Type B pancreatic cell (in vitro differentiated cells): ENCODE measurements around the gene DGKQ. TPM values are rescaled to one million over a fixed set of nuclear protein-coding genes. Genes with fewer than 3 reads are reported as not detected.
"Not testable (repeated sequence)": the region's sequence is repeated elsewhere in the genome, so short reads cannot be mapped to it uniquely, and the experiment has no call there.

ENCODE experiments used
- DNase-seq: peaks from one replicate; pipeline ENCODE4 v3.0.0; 2021; ENCODE audit warnings: mixed read lengths; ENCODE audit not compliant: unreplicated experiment; ENCODE audit errors: extremely low spot score
- H3K27ac Mint-ChIP-seq: 2 replicates; pipeline ENCODE4 v1.8.0; 2021; ENCODE audit warnings: mild to moderate bottlenecking, mixed read lengths
- H3K27me3 Mint-ChIP-seq: 2 replicates; pipeline ENCODE4 v1.8.0; 2021; ENCODE audit warnings: mixed read lengths
- H3K36me3 Mint-ChIP-seq: 2 replicates; pipeline ENCODE4 v1.8.0; 2021; ENCODE audit warnings: mixed read lengths
- H3K4me1 Mint-ChIP-seq: one replicate; pipeline ENCODE4 v1.8.0; 2021; ENCODE audit warnings: mixed read lengths; ENCODE audit not compliant: unreplicated experiment
- H3K4me3 Mint-ChIP-seq: 2 replicates; pipeline ENCODE4 v1.8.0; 2021; ENCODE audit warnings: mild to moderate bottlenecking, mixed read lengths
- H3K9me3 Mint-ChIP-seq: 2 replicates; pipeline ENCODE4 v1.8.0; 2021; ENCODE audit warnings: mixed read lengths
- total RNA-seq: library from RNA; stranded (reverse); gene quantifications from 2 replicates; pipeline ENCODE4 v1.2.1, GENCODE V29; 2021; ENCODE audit warnings: low replicate concordance
- TF ChIP-seq, protein P1 (sequence below): fragments of 200-600 bp; sonication (generic); conservative IDR thresholded peaks from 2 replicates; pipeline ENCODE4 v1.5.0; 2021; ENCODE audit warnings: antibody characterized with exemption, mild to moderate bottlenecking

Gene DGKQ
- total RNA-seq, 1 donor from 2014 or later: 17.0 TPM

DNA sequence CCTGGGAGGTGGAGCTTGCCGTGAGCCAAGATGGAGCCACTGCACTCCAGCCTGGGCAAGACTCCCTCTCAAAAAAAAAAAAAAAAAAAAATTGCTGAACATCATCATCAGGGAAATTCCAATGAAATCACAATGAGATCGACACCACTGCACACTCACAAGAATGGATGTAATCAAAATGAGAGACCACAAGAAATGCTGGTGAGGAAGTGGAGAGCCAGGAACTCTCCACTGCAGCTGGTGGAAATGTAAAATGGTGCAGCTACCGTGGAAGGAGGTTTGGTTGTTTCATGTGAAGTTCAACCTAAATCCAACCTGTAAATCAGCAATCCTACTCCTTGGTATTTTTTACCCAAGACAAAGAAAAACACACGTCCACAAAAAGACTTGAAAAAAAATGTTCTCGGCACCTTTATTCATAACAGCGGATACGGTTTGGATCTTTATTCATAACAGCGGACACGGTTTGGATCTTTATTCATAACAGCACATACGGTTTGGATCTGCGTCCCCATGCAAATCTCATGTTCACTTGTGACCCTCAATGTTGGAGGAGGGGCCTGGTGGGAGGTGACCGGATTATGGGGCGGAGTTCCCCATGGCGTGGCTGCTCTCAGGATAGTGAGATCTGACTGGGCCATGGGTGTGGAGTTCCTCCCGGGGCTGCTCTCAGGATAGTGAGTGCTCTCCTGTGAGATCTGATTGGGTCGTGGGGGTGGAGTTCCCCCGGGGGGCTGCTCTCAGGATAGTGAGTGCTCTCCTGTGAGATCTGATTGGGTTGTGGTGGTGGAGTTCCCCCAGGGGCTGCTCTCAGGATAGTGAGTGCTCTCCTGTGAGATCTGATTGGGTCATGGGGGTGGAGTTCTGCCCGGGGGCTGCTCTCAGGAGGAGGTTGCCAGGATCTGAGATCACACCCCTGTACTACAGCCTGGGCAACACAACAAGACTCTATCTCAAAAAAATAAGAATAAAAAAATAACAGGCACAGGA is 49.0 kb downstream of the DGKQ start:
- peaks cover 13% of the 10 kb centered on the region for H3K36me3 Mint-ChIP-seq
- TF ChIP-seq, protein P1, sequence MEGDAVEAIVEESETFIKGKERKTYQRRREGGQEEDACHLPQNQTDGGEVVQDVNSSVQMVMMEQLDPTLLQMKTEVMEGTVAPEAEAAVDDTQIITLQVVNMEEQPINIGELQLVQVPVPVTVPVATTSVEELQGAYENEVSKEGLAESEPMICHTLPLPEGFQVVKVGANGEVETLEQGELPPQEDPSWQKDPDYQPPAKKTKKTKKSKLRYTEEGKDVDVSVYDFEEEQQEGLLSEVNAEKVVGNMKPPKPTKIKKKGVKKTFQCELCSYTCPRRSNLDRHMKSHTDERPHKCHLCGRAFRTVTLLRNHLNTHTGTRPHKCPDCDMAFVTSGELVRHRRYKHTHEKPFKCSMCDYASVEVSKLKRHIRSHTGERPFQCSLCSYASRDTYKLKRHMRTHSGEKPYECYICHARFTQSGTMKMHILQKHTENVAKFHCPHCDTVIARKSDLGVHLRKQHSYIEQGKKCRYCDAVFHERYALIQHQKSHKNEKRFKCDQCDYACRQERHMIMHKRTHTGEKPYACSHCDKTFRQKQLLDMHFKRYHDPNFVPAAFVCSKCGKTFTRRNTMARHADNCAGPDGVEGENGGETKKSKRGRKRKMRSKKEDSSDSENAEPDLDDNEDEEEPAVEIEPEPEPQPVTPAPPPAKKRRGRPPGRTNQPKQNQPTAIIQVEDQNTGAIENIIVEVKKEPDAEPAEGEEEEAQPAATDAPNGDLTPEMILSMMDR: no peak
- H3K27ac Mint-ChIP-seq: peak overlapping the region; percentile 54
- DNase-seq: no peak
- no peaks in the 10 kb centered on the region for H3K27me3 Mint-ChIP-seq
- H3K4me1 Mint-ChIP-seq: peaks cover 29% of the 10 kb centered on the region
- no peaks in the 10 kb centered on the region for H3K9me3 Mint-ChIP-seq
- no peak overlapping the region for H3K4me3 Mint-ChIP-seq

DNA sequence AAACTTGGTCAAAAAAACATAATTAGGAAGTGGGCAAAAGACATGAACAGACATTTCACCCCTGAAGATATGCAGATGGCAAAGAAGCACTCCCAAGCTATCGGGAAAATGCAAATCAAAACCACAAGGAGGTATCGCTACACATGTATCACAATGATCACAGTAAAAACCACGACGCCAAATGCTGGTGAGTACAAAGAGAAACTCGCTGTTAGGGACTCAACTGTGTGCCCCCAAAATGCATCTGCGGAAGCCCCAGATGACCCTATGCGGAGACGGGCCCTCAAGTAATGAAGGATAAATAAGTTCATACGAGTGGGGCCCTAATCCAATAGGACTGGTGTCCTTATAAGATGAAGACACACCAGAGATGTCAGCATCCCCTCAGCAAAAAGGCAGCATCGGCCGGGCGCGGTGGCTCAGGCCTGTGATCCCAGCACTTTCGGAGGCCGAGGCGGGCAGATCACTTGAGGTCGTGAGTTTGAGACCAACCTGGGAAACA is 51.5 kb downstream of the DGKQ start:
- Mint-ChIP-seq H3K9me3 (peaks cover 5% of the 10 kb centered on the region), H3K27me3 (no peaks in the 10 kb centered on the region), H3K4me3 (no peak overlapping the region), H3K27ac (peak overlapping the region; percentile 13), H3K4me1 (peaks cover 26% of the 10 kb centered on the region), H3K36me3 (peaks cover 25% of the 10 kb centered on the region)
- DNase-seq: no peak
- TF ChIP-seq, protein P1: no peak

DNA sequence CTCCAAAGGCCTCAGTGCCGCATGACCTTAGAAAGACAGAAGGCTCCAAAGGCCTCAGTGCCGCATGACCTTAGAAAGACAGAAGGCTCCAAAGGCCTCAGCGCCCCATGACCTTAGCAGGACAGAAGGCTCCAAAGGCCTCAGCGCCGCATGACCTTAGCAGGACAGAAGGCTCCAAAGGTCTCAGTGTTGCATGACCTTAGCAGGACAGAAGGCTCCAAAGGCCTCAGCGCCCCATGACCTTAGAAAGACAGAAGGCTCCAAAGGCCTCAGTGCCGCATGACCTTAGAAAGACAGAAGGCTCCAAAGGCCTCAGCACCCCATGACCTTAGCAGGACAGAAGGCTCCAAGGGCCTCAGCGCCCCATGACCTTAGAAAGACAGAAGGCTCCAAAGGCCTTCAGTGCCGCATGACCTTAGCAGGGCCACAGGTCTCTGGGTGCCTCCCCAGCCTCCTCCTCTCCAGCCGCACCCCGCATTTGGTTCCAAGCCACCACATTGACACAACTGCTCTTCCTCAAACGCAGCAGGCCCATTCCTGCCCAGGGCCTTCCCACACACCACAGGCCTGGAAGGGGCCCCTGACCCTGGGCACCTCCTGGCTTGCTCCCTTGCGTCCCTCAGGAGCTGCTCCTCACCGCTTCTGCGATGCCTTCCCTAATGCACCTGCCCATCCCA is 54.2 kb downstream of the DGKQ start:
- H3K36me3 Mint-ChIP-seq: peaks cover 22% of the 10 kb centered on the region
- not testable (repeated sequence) for H3K27me3 Mint-ChIP-seq, H3K27ac Mint-ChIP-seq, H3K4me3 Mint-ChIP-seq, DNase-seq, H3K9me3 Mint-ChIP-seq
- peaks cover 23% of the 10 kb centered on the region for H3K4me1 Mint-ChIP-seq

DNA sequence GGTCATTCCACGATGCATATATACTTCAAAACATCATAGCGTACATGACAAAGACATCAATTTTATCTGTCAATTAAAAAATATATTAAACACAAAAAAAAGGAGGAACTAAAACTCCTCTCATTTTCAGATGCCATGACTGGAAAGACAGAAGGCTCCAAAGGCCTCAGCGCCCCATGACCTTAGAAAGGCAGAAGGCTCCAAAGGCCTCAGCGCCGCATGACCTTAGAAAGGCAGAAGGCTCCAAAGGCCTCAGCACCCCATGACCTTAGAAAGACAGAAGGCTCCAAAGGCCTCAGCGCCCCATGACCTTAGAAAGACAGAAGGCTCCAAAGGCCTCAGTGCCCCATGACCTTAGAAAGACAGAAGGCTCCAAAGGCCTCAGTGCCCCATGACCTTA is 54.8 kb downstream of the DGKQ start:
- peaks cover 22% of the 10 kb centered on the region for H3K36me3 Mint-ChIP-seq
- not testable (repeated sequence) for DNase-seq, H3K4me3 Mint-ChIP-seq, H3K9me3 Mint-ChIP-seq, H3K27ac Mint-ChIP-seq, H3K27me3 Mint-ChIP-seq
- peaks cover 22% of the 10 kb centered on the region for H3K4me1 Mint-ChIP-seq

DNA sequence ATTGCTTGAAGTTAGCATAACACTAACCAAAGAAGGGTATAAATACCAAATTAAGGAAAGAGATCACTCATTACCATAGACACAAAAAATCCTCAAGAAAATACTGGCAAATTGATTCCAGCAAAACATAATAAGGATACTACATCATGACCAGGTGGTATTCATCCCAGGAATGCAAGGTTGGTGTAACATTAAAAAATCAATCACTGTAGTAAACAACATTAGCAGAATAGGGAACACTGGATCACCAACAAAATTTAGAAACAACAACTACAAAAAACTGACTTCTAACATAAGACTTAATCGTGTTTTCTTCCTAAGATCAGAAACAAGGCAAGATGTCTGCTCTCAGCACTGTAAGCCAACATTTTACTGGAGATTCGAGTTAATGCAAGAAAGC is 55.4 kb downstream of the DGKQ start:
- peaks cover 22% of the 10 kb centered on the region for H3K36me3 Mint-ChIP-seq
- peaks cover 5% of the 10 kb centered on the region for H3K9me3 Mint-ChIP-seq
- H3K4me3 Mint-ChIP-seq: no peak overlapping the region
- TF ChIP-seq, protein P1: no peak
- H3K27ac Mint-ChIP-seq: no peak overlapping the region
- peaks cover 22% of the 10 kb centered on the region for H3K4me1 Mint-ChIP-seq
- no peaks in the 10 kb centered on the region for H3K27me3 Mint-ChIP-seq
- no peak for DNase-seq

DNA sequence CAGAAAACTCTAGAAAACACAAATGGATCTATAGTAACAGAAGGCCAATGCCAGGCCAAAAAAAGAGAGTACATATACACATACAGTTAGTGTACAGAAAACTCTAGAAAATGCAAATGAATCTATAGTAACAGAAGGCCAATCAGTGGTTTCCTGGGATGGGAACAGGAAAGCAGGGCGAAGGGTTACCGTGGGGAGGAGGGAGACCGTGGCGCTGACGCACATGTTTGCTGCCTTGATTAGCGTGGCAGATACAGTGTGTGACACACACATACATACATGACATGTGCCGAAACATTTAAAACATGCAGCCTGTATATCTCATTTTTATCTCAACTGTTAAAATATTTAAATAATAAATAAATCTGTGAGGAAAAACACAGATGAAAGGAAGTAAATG is 55.9 kb downstream of the DGKQ start:
- Mint-ChIP-seq H3K9me3 (peaks cover 5% of the 10 kb centered on the region), H3K36me3 (peaks cover 16% of the 10 kb centered on the region), H3K27me3 (no peaks in the 10 kb centered on the region), H3K27ac (no peak overlapping the region), H3K4me1 (peaks cover 17% of the 10 kb centered on the region), H3K4me3 (no peak overlapping the region)
- no peak for DNase-seq
- TF ChIP-seq, protein P1: no peak
